Psoas muscle (tissue), 8 donors: Measurements from ENCODE around the gene CPED1. TPM values are rescaled to one million over a fixed set of nuclear protein-coding genes. Genes with fewer than 3 reads are reported as not detected.

Experiments used
- ATAC-seq, 4 donors: fragments of 200-7000 bp; cut with Tn5 transposase; one replicate each; pipeline ENCODE4 v1.9.1; 2020; ENCODE audit warnings: moderate library complexity in 3 of 4, mild to moderate bottlenecking in 2 of 4
- DNase-seq, 2 donors: peaks; one replicate each; pipeline ENCODE4 v3.0.0-alpha.2; 2020
- H3K27ac ChIP-seq: fragments of 200-600 bp; one replicate; pipeline ENCODE4 v1.8.0; 2022
- H3K27me3 ChIP-seq, 3 donors: fragments of 200-600 bp in 1 of 3; one replicate each; pipeline versions ENCODE4 v1.6.1 to v1.8.0; 2013 to 2022; ENCODE audit warnings: low read length in 2 of 3, mild to moderate bottlenecking in 2 of 3, moderate library complexity in 1 of 3; ENCODE audit not compliant: insufficient read depth in 3 of 3
- H3K36me3 ChIP-seq, 2 donors: fragments of 200-600 bp in 1 of 2; one replicate each; pipeline versions ENCODE4 v1.6.1 to v1.8.0; 2013 to 2022; ENCODE audit warnings: low read depth in 1 of 2, mild to moderate bottlenecking in 1 of 2, moderate library complexity in 1 of 2; ENCODE audit not compliant: insufficient read depth in 1 of 2
- H3K4me1 ChIP-seq: fragments of 200-600 bp; one replicate; pipeline ENCODE4 v1.8.0; 2022
- H3K4me3 ChIP-seq: fragments of 200-600 bp; one replicate; pipeline ENCODE4 v1.8.0; 2022; ENCODE audit warnings: mild to moderate bottlenecking
- H3K9me3 ChIP-seq: fragments of 200-600 bp; one replicate; pipeline ENCODE4 v1.8.0; 2022
- CTCF ChIP-seq: fragments of 200-600 bp; IDR thresholded peaks from one replicate; pipeline ENCODE4 v1.8.0; 2022; ENCODE audit warnings: antibody characterized with exemption
- WGBS, 3 donors: extraction: QIAGEN DNeasy Blood & Tissue Kit; methylation state at CpG; one replicate each; pipeline versions ENCODE4 v1.1.6 to v1.1.7; 2013; 5-methylcytosine and 5-hydroxymethylcytosine counted together
- intact Hi-C, 2 donors: fragments of 100-400 bp; cut with DNase I; formaldehyde crosslinking; loops; one replicate each; pipeline versions ENCODE4 v1.11.0 to v1.14.2; 2022
- polyA plus RNA-seq, 3 donors: library from polyadenylated mRNA; stranded (reverse); fragments of 200-250 nt; gene quantifications; one replicate each; pipeline ENCODE4 v1.2.3, GENCODE V29; 2013
- total RNA-seq, 4 donors: library from RNA; stranded (reverse); fragmentation: NEBNext Ultra II Directional in 2 of 4; extraction: Animal tissue kit (Norgen Biotek cat#: 25700) in 2 of 4; gene quantifications; one replicate each; pipeline versions ENCODE4 v1.2.1 to v1.2.4, GENCODE V29; 2021 to 2023
- donor health status: healthy with polysubstance abuse.
- donor health status: DM: no; HTN: no; CAD: no; lungs with moderate emphysema.
- donor health status: Bipolar disorder and iron deficiency.
- donor health status: healthy.
- donor health status: DM: yes; HTN: yes; CAD: no.
- donor health status: DM: no; HTN: no; CAD: no.
- donor health status: DM: no; HTN: no; CAD: no.
- donor health status: DM: yes; HTN: yes; CAD: no.

Gene CPED1
- total and polyA plus RNA-seq, 7 donors: 0.90 to 39.2 (median 12.0) TPM

- WGBS, 3 donors: 67 to 79% (median 71%) methylated on average over 4 of the region's 4 CpGs
- Histone ChIP-seq H3K9me3 (no peaks in the 10 kb centered on the region), H3K27me3 (peaks cover 0 to 78% (median 19%) of the 10 kb centered on the region in 3 donors), H3K4me1 (peaks cover 9% of the 10 kb centered on the region), H3K27ac (no peak overlapping the region), H3K4me3 (no peak overlapping the region), H3K36me3 (no peaks in the 10 kb centered on the region)
- ATAC-seq (no peak), DNase-seq (no peak)
- intact Hi-C loops: loop anchor here in 1 of 2 donors (10.0 kb wide), 1 partner anchor 206 kb away; no protein-coding TSS in a partner anchor
- TF ChIP-seq CTCF: no peak
These were observed 342.5 kb downstream of the CPED1 start for GRCh38 chr7:121331048-121331447.

GRCh38 chr7:121331574-121331973 lies 343.1 kb downstream of the CPED1 start:
- Histone ChIP-seq H3K27me3 (peaks cover 0 to 73% (median 19%) of the 10 kb centered on the region in 3 donors), H3K27ac (no peak overlapping the region), H3K4me3 (no peak overlapping the region), H3K36me3 (no peaks in the 10 kb centered on the region), H3K4me1 (peaks cover 9% of the 10 kb centered on the region), H3K9me3 (no peaks in the 10 kb centered on the region)
- intact Hi-C loops: loop anchor here in 1 of 2 donors (10.0 kb wide), 1 partner anchor 207 kb away; no protein-coding TSS in a partner anchor
- ATAC-seq (no peak), DNase-seq (no peak)
- no peak for TF ChIP-seq CTCF
- 82 to 85% (median 84%) methylated on average over 5 of the region's 5 CpGs for WGBS, 3 donors

- 95 to 96% (median 96%) methylated on average over 4 of the region's 4 CpGs for WGBS, 3 donors
- Histone ChIP-seq H3K27ac (no peak overlapping the region), H3K9me3 (no peaks in the 10 kb centered on the region), H3K4me1 (peaks cover 8% of the 10 kb centered on the region), H3K36me3 (no peaks in the 10 kb centered on the region), H3K27me3 (peaks cover 0 to 51% (median 7%) of the 10 kb centered on the region in 3 donors), H3K4me3 (no peak overlapping the region)
- intact Hi-C loops: loop anchor here in 1 of 2 donors (10.0 kb wide), 1 partner anchor 210 kb away; no protein-coding TSS in a partner anchor
- no peak for ATAC-seq
- no peak for TF ChIP-seq CTCF
- no peak for DNase-seq
These were observed 345.9 kb downstream of the CPED1 start for GRCh38 chr7:121334376-121334775.

- peaks cover 0 to 44% (median 2%) of the 10 kb centered on the region in 3 donors for H3K27me3 ChIP-seq
These were observed 346.6 kb downstream of the CPED1 start for GRCh38 chr7:121334875-121335648.

More at GRCh38 chr7:121334875-121335648, 346.6 kb downstream of the CPED1 start:
- no peaks in the 10 kb centered on the region for H3K36me3 ChIP-seq
- intact Hi-C loops: loop anchor here in 1 of 2 donors (10.0 kb wide), 1 partner anchor 210 kb away; no protein-coding TSS in a partner anchor
- TF ChIP-seq CTCF: no peak
- WGBS, 3 donors: 82 to 84% (median 83%) methylated on average over 10 of the region's 10 CpGs
- no peak for DNase-seq
- ATAC-seq: no peak
- H3K27ac ChIP-seq: no peak overlapping the region
- no peaks in the 10 kb centered on the region for H3K9me3 ChIP-seq
- H3K4me1 ChIP-seq: peaks cover 1% of the 10 kb centered on the region
- no peak overlapping the region for H3K4me3 ChIP-seq
